ENCODE measurements around the gene TBL3. TPM values are rescaled to one million over a fixed set of nuclear protein-coding genes. Genes with fewer than 3 reads are reported as not detected.
A peak's percentile ranks its signal among the peaks of the same experiment; 100 is the strongest.
"Not testable (repeated sequence)": the region's sequence is repeated elsewhere in the genome, so short reads cannot be mapped to it uniquely, and the experiment has no call there.

Gene TBL3
- total RNA-seq, 1 donor from 2014 or later: 18.3 TPM

DNA sequence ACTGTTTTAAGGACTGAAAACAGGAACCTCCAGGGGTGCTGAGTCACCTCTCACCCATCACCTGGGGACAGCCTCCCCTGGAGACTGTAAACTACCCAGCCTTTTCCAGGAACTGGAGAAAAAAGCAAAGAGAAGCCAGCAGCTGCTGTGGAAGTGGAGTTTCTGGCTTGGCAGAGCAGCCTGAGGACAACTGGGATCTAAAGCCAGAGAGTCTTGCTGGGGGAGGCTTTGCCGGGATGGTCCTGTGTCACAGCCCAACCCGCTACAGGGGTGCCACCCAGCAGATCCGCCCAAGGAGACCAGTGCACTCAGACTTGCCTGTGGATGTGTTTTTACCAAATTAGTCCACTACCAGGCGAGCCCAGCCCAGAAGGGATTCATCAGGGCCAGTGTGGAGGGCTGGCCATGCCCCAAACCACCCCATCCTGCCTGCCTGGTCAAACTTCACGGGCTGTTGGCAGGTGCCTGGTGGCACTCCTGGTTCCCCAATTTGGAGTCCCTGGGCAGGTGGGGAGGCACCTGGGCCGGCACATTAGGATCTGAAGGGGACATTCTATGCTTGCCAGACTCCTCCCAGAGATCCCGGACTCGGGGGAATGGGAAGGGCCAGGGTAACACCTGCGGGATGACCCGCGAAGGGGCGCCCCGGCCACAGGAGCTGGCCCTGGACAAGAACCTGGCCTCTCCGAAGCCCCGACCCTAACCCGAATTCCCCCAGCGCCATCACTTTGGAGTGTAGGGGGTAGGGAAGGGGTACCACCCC is 29.6 kb upstream of the TBL3 start:
- intact Hi-C loops (cut with DNase I): loop anchor here (5.0 kb wide), 1 partner anchor 160 kb away; the partner anchor contains the start of genes NUBP2 and SPSB3
- DNase-seq (ENCODE audit: low spot score): peak; percentile 91

DNA sequence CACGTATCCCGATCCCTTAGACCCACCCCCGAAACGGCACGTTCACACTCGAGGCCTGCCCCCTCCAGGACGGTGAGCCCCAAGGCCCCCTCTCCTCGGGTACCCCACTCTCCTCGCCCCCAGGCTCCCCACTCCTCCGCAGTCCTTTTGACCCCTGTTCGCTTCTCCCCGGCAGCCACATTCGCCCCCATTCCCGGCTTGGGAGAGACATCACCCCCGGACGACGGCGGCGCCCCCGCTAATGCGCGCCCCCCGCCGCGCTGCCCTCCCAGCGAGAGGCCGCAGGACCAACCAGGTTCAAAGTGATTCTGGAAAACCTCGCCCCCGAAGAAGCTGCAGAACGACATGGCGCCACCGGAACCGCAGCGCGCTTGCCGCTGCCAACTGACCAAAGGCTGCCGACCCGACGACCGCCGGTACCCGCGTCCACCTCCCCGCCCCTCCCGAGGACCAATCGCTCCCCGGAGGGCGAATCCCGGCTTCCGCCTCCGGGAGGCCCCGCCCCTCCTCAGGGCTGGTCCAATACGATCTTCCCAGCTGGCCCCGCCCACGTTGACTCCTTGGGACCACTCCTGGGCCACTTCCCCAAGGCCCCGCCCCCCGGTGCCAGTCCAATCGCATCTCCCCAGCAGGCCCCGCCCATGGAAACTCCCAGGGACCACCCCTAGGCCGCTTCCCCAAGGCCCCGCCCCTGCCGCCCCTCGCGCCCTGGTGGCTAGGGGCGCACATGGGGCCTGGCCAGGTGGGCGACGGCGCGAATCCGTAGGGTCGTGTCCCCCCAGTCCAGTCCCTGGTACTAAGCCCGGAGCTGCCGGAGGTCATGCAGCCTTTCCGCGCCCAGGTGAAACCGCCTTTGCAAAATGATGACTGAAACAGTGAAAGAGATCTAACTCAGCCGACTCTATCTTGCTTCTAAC is 28.8 kb upstream of the TBL3 start, which contains the start of gene MSRB1:
MSRB1 (minus strand) TSS at position 390 of the 917 bp plus-strand sequence; CDS start at position 347, 43 bp downstream.
- intact Hi-C loops (cut with DNase I): loop anchor here (5.0 kb wide), 1 partner anchor 161 kb away; the partner anchor contains the start of genes NUBP2 and SPSB3
- DNase-seq (ENCODE audit: low spot score): peak; percentile 100

DNA sequence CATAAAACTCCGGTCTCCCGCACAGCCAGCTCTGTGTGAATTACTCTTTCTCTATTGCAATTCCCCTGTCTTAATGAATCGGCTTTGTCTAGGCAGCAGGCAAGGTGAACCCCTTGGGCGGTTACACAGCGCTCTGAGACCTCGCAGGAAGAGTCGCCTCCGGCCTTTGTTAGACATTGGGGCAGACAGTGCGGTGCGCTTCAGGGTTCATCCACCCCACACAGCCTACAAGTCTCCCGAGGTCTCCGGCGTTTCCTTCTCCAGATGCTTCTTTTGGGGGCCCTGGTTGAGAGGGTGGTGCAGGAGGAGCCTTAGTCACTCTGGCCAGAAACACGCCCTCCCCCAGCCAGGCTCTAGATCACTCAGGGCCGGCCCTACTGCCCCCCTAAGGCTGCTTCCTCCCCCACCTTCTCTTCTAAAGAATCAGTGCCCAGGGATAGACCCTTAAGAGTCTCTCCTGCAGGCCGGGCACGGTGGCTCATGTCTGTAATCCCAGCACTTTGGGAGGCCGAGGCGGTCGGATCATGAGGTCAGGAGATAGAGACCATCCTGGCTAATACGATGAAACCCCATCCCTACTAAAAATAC is 27.1 kb upstream of the TBL3 start:
- intact Hi-C loops (cut with DNase I): loop anchor here (5.0 kb wide), 1 partner anchor 162 kb away; the partner anchor contains the start of genes NUBP2 and SPSB3
- DNase-seq (ENCODE audit: low spot score): no peak

DNA sequence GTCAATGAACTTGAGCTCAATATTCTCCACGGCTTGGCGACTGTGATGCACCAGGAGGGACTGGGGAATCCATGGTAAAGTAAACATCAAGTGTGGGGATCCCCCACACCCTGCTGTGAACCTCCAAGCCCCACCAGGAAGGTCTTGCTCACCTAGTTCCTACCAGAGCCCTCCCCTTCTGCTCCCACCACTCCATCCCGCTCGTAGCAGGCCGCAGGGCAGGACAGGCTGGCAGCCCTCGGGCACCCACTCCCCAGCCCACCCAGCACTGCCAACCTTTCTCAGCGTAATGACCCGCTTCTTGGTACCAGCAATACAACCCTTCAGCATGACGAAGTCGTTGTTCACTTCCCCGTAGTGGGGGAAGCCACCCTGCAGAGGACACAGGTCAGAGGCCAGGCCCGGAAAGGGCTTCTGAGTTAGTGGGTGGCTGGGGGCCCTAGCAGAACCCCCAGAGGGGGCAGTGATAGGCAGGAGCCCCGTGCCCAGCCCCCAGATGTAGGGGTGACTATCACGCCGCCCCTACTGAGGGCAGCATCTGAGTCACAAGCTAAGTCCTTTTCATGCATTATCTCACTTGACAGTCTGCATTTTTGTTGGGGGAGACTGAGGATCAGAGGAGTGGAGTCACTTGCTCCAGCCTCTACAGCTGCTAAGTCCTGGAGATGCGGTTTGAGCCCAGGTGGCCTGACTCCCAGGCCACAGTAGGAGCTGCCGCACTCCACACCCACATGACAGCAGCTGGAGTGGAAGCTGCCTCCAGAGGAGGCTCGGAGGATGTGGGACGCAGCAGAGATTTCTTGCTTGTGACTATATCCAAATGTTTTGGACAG is 26.1 kb upstream of the TBL3 start:
- DNase-seq (ENCODE audit: low spot score): no peak

DNA sequence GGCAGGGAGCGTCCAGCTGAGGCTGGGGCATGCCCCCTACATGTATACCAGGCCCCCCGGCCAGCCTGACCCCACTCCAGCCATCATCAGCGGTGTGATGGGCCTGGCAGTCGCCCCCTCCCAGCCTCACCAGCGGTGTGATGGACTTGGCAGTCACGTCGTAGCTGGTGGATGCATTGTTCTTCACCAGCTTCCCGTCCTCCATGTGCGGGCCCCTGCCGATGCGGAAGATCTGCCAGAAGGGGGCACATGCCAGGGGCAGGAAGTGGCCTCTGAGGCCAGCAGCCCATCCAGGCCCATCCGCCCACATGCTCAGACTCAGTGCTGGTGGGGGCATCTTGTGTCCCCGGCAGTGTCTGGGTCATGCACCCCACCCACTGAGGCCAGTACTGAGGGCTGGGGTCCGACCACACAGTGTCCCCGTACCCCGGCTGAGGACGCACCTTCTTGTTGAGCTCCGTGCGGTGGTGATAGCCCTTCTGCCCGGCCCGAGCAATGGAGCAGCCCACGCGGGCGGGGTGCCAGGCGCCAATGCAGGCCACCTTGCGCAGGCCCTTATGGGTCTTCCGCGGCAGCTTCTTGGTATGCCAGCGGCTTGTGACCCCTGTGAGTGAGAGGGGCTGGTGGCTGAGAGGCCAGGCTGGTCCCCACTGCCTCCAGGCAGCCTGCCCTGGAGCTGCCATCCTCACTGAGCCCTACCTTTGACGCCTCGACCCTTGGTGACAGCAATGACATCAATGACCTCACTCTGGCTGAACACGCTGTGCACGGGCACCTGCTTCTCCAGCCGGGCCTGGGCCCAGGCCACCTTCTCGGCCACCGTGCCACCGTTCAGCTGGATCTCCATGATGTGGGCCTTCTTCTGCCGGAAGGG is 25.1 kb upstream of the TBL3 start:
- intact Hi-C loops (cut with DNase I): no loop called here

More for the DNA sequence above, 26.1 kb upstream of the TBL3 start:
- intact Hi-C loops (cut with DNase I): no loop called here

DNA sequence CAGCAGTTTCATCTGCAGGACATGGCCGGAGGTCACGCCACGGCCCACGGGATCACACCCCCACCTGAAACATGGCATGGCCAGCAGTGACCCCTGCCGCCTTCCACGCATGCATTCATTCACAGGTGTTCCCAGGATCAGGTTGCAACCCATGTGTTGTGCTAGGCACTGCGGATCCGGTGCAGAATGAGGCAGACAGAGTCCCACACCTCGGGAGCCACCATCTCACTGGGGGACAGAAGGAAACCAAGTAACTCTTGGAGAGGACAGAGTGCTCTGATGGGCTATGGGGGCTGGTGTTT is 24.5 kb upstream of the TBL3 start:
- no peak for DNase-seq (ENCODE audit: low spot score)
- intact Hi-C loops (cut with DNase I): no loop called here

More for the DNA sequence above, 25.1 kb upstream of the TBL3 start:
- no peak for DNase-seq (ENCODE audit: low spot score)

DNA sequence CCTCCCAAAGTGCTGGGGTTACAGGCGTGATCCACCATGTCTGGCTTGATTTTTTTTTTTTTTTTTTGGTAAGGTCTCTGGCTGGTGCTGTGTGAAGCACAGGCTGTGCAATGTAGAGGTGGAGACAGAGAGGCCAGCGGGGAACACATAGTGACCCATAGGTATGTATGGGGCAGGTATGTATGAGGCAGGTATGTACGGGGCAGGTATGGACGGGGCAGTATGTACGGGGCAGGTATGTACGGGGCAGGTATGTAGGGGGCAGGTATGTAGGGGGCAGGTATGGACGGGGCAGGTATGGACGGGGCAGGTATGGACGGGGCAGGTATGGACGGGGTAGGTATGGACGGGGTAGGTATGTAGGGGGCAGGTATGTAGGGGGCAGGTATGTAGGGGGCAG is 22.3 kb upstream of the TBL3 start:
- DNase-seq (ENCODE audit: low spot score): no peak
- intact Hi-C loops (cut with DNase I): no loop called here

DNA sequence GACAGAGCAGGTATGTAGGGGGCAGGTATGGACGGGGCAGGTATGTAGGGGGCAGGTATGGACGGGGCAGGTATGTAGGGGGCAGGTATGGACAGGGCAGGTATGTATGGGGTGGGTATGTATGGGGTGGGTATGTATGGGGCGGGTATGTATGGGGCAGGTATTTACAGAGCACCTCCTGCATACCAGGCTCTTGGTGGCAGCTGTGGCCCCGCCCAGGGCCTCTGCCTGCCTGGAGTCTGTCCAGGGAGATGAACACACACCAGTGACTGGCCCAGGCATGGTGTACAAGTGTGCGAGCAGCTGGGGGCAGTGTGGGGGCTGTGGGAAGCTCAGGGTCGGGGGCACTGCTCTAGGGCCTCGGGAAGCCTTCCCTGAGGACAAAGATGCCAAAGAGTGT is 21.8 kb upstream of the TBL3 start:
- peak; percentile 75 for DNase-seq (ENCODE audit: low spot score)
- intact Hi-C loops (cut with DNase I): no loop called here

DNA sequence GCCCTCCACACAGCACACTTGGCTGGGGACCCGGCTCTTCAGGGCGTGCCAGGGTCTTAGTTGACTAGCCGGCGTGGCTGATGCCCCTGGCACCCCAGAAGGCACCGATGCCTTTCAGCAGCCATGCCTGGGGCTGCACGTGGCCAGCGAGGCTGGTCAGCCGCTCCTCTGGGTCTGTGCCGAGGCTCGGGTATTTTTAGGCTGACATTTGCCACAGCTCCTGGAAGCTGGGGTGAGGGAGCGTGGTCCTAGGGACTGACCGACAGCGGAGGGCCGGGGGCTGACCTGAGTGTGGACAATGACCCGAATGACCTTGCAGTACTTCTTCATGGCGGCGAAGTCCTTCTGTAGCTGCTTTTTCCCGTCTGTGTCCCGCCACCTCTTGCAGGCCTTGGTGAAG is 21.3 kb upstream of the TBL3 start:
- DNase-seq (ENCODE audit: low spot score): peak; percentile 84
- intact Hi-C loops (cut with DNase I): no loop called here

DNA sequence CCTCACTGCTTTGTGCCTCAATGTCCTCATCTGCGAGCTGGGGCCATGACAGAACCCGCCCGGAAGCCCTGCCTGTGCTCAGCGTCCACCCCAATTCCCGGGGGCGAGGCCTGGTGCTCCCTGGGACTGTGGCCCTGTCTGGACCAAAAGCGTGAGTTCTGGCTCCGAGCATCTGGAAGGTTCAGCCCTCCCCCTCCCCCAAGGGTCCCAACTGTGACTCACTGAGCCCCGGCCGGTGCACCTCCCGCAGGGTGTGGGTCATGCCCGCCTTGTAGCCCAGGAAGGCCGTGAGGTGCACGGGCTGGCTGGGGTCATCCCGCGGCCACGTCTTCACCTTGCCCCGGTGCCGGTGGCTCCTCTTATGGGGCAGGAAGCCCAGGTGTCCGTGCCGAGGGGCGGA is 18.1 kb upstream of the TBL3 start:
- intact Hi-C loops (cut with DNase I): no loop called here
- peak; percentile 74 for DNase-seq (ENCODE audit: low spot score)

DNA sequence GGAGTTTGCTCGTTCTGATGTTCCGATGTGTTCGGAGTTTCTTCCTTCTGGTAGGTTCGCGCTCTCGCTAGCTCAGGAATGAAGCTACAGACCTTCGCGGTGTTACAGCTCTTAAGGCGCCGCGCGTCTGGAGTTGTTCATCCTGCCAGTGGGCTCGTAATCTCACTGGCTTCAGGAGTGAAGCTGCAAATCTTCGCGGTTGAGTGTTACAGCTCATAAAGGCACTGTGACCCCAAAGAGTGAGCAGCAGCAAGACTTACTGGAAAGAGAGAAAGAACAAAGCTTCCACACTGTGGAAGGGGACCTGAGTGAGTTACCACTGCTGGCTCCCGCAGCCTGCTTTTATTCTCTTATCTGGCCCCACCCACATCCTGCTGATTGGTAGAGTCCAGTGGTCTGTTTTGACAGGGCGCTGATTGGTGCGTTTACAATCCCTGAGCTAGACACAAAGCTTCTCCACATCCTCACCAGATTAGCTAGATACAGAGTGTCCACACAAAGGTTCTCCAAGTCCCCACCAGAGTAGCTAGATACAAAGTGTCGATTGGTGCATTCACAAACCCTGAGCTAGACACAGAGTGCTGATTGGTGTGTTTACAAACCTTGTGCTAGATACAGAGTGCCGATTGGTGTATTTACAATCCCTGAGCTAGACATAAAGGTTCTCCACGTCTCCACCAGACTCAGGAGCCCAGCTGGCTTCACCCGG is 14.3 kb upstream of the TBL3 start:
- intact Hi-C loops (cut with DNase I); DNase-seq (ENCODE audit: low spot score): not testable (repeated sequence)

DNA sequence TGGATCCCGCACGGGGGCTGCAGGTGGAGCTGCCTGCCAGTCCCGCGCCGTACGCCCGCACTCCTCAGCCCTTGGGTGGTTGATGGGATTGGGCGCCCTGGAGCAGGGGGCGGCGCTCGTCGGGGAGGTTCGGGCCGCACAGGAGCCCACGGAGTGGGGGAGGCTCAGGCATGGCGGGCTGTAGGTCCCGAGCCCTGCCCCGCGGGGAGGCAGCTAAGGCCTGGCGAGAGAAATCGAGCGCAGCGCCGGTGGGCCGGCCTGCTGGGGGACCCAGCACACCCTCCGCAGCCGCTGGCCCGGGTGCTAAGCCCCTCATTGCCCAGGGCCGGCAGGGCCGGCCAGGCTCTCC is 13.7 kb upstream of the TBL3 start:
- DNase-seq (ENCODE audit: low spot score); intact Hi-C loops (cut with DNase I): not testable (repeated sequence)

DNA sequence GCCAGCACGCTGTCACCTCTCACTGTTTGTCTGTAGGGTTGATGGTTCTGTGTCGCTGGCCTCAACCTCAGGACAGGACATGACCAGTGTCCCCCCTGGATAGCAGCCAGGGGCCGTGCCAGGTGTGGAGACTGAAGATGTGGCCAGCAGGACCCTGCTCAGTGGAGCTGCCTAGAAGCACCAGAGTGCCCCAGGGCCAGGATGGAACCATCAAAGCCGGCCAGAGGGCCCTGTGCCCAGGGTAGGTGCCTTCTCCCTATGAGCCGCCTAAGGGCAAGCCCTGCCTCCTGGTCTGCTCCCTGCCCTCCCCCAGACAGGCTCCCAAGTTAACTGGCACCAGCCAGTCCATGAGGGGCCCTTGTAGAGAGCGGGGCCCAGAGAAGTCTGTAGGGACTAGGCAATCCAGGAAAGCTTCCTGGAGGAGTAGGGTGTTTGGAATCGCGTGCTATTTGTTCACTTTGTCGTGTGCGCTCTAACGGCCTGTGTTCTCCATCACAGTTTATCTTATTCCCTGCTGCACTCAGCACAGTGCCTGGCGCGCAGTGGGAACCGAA is 13.1 kb upstream of the TBL3 start:
- DNase-seq (ENCODE audit: low spot score): no peak

DNA sequence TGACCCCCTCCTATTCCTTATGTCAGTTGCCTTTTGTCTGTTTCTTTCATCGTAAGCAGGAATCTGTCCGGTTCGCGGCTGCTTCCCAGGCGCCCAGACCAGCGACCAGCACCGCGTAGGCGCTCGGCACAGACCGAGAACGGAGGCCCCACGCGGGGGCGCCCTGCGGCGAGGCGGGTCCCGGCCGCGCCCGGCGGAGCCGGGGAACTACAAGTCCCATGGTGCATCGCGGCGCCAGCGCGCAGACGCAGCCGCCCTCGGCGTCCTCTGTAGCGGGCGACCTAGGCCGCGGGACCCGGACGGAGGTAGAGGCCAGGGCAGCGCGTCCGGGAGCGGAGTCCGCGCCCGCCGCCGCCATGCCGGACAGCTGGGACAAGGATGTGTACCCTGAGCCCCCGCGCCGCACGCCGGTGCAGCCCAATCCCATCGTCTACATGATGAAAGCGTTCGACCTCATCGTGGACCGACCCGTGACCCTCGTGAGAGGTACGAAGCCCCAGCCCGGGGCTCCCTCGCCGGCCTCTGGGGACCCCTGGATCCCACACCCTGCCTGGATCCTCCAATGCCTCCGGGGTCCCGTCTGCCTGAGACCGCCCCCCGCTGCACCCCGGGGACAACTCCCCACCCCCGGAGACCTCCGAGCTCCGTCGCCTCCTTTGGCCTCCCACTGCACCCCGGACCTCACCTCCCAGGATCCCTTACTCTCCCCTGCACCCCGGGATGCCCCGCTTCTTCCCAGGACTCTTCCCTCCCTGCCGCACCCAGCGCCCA is 12.4 kb upstream of the TBL3 start, which contains the start of gene NDUFB10:
NDUFB10 (plus strand) TSS at position 270 of the 771 bp plus-strand sequence; CDS start at position 357, 87 bp downstream.
- peak; percentile 97 for DNase-seq (ENCODE audit: low spot score)
- intact Hi-C loops (cut with DNase I): no loop called here

More for the DNA sequence above, 13.1 kb upstream of the TBL3 start:
- intact Hi-C loops (cut with DNase I): no loop called here

DNA sequence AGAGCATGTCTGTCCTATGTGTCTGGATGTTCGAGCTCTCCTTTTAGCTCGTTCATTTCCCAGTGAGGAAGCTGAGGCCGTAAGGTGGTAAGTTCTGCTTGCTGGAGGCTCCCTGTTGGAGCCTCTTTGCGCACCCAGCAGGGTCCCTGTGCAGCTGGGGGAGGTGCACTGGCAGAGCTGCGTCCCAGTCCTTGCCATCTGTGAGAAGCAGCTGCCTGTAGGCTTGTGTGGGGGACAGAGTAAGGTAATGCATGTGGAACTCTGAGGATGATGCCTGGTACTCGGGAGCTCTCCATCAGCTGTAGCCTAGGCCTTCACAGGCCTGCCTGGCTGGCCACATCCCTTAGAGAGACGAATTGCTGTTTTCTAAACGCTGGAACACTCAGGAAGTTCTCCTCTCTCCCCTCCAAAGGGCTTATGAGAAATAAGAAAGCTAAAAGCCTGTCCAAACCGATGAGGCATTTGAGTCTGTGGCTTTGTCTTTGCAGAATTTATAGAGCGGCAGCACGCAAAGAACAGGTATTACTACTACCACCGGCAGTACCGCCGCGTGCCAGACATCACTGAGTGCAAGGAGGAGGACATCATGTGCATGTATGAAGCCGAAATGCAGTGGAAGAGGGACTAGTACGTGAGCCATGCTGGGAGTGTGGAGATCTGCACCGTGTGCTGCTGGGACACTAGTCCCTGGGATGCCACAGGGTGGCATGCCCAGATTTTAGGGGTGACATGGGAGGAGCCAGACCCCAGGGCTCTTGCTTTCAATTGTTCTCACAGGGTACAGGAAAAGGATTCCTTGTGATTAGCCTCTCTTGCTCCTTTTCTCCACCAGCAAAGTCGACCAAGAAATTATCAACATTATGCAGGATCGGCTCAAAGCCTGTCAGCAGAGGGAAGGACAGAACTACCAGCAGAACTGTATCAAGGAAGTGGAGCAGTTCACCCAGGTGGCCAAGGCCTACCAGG is 10.9 kb upstream of the TBL3 start:
- intact Hi-C loops (cut with DNase I): no loop called here
- DNase-seq (ENCODE audit: low spot score): no peak

Measured in cardiac septum (tissue), 1 donor.